ENCODE measurements around the gene CYBA.

- TF ChIP-seq CTCF (IDR thresholded peaks at IDR 0.05) (no peak), ZFX (IDR thresholded peaks at IDR 0.05; ENCODE audit: borderline replicate concordance) (no peak)
These were observed 54.9 kb downstream of the CYBA start for GRCh38 chr16:88595921-88596320.
